Testis (tissue), 3 donors: Measurements from ENCODE around the gene INPPL1. TPM values are rescaled to one million over a fixed set of nuclear protein-coding genes. Genes with fewer than 3 reads are reported as not detected.

Experiments
- DNase-seq: peaks from one replicate; pipeline ENCODE4 v3.0.0-alpha.2; 2019
- H3K27ac ChIP-seq, 2 donors: fragments of 200-600 bp; sonication (generic); one replicate each; pipeline ENCODE4 v1.5.1; 2019
- H3K27me3 ChIP-seq: fragments of 200-600 bp; sonication (generic); one replicate; pipeline ENCODE4 v1.5.1; 2019
- H3K36me3 ChIP-seq: fragments of 200-600 bp; sonication (generic); one replicate; pipeline ENCODE4 v1.5.1; 2017; ENCODE audit warnings: low read depth; ENCODE audit errors: missing control alignments
- H3K4me1 ChIP-seq: fragments of 200-600 bp; sonication (generic); one replicate; pipeline ENCODE4 v1.5.1; 2019
- H3K4me3 ChIP-seq, 2 donors: fragments of 200-600 bp; sonication (generic); one replicate each; pipeline ENCODE4 v1.5.1; 2017 to 2019
- H3K9me3 ChIP-seq: fragments of 200-600 bp; sonication (generic); one replicate; pipeline ENCODE4 v1.5.1; 2017
- CTCF ChIP-seq, 3 experiments: fragments of 450-650 bp in 2 of 3; fragments of 200-600 bp in 1 of 3; sonication (generic) in 1 of 3; IDR thresholded peaks; one replicate each; pipeline ENCODE4 v1.5.1; 2016 to 2019; ENCODE audit warnings: antibody characterized with exemption in 3 of 3, mild to moderate bottlenecking in 2 of 3, moderate library complexity in 1 of 3
- POLR2A ChIP-seq: fragments of 450-650 bp; IDR thresholded peaks from one replicate; pipeline ENCODE4 v1.6.1; 2017; ENCODE audit warnings: antibody characterized with exemption, mild to moderate bottlenecking, moderate library complexity
- WGBS, 2 donors: methylation state at CpG; one replicate each; pipeline ENCODE4 v1.1.5; 2018; 5-methylcytosine and 5-hydroxymethylcytosine counted together
- intact Hi-C: fragments of 100-400 bp; cut with DNase I; formaldehyde crosslinking; loops from one replicate; pipeline ENCODE4 v1.15.1; 2023; ENCODE audit warnings: low total_unique reads
- polyA plus RNA-seq: library from polyadenylated mRNA; stranded (reverse); fragments of 350-450 nt; fragmentation: Illumina TruSeq; extraction: RNeasy Lipid Tissue Mini Kit (QIAGEN cat#74804); gene quantifications from one replicate; pipeline ENCODE4 v1.2.3, GENCODE V29; 2014; ENCODE audit warnings: low read depth, low replicate concordance; ENCODE audit not compliant: insufficient read depth
- total RNA-seq, 2 donors: library from RNA; depleted of rRNA; stranded (reverse); fragments of >200 nt; gene quantifications; one replicate each; pipeline ENCODE4 v1.2.3, GENCODE V29; 2016

INPPL1 gene
- total and polyA plus RNA-seq, 3 donors from 2014 or later = 48.1 to 132 (median 120) TPM

GRCh38 chr11:72228844-72229231 is 4.3 kb downstream of the INPPL1 start:
- no peaks in the 10 kb centered on the region for H3K9me3 ChIP-seq
- H3K27me3 ChIP-seq = no peaks in the 10 kb centered on the region
- H3K4me1 ChIP-seq = peaks cover 8% of the 10 kb centered on the region
- DNase-seq = peak; percentile 9
- no peak overlapping the region for H3K4me3 ChIP-seq
- 95 to 100% methylated on average over 6 to 7 of the region's 7 CpGs for WGBS, 2 donors
- intact Hi-C loops = no loop called here
- no peak overlapping the region for H3K27ac ChIP-seq
- H3K36me3 ChIP-seq = no peaks in the 10 kb centered on the region
- no peak for TF ChIP-seq POLR2A
- TF ChIP-seq CTCF (IDR thresholded peaks at IDR 0.05) = no peak

GRCh38 chr11:72229336-72229924 is 4.9 kb downstream of the INPPL1 start:
- Histone ChIP-seq H3K9me3 (no peaks in the 10 kb centered on the region), H3K4me3 (no peak overlapping the region), H3K36me3 (no peaks in the 10 kb centered on the region), H3K4me1 (peaks cover 8% of the 10 kb centered on the region), H3K27me3 (no peaks in the 10 kb centered on the region), H3K27ac (no peak overlapping the region)
- intact Hi-C loops = no loop called here
- DNase-seq = peak; percentile 10
- 92 to 96% methylated on average over 4 to 8 of the region's 8 CpGs for WGBS, 2 donors
- TF ChIP-seq CTCF (IDR thresholded peaks at IDR 0.05) (no peak), POLR2A (no peak)

GRCh38 chr11:72229925-72230763 is 5.6 kb downstream of the INPPL1 start:
- H3K27me3 ChIP-seq = no peaks in the 10 kb centered on the region
- WGBS, 2 donors = 94% methylated on average over 18 to 21 of the region's 21 CpGs
- H3K27ac ChIP-seq = no peak overlapping the region
- no peak overlapping the region for H3K4me3 ChIP-seq
- intact Hi-C loops = no loop called here
- H3K36me3 ChIP-seq = no peaks in the 10 kb centered on the region
- H3K9me3 ChIP-seq = no peaks in the 10 kb centered on the region
- peaks cover 6% of the 10 kb centered on the region for H3K4me1 ChIP-seq
- DNase-seq = peak; percentile 11
- TF ChIP-seq CTCF (IDR thresholded peaks at IDR 0.05) (no peak), POLR2A (no peak)

GRCh38 chr11:72230764-72231365 is 6.3 kb downstream of the INPPL1 start:
- 92 to 95% methylated on average over 3 to 18 of the region's 18 CpGs for WGBS, 2 donors
- DNase-seq = peak; percentile 10
- no peaks in the 10 kb centered on the region for H3K9me3 ChIP-seq
- no peaks in the 10 kb centered on the region for H3K4me1 ChIP-seq
- no peak overlapping the region for H3K4me3 ChIP-seq
- H3K27me3 ChIP-seq = no peaks in the 10 kb centered on the region
- no peak overlapping the region for H3K27ac ChIP-seq
- TF ChIP-seq CTCF (IDR thresholded peaks at IDR 0.05) (no peak), POLR2A (no peak)
- H3K36me3 ChIP-seq = no peaks in the 10 kb centered on the region
- intact Hi-C loops = no loop called here
